Pancreas (tissue), 10 donors: ENCODE measurements around the gene SVOP. TPM values are rescaled to one million over a fixed set of nuclear protein-coding genes. Genes with fewer than 3 reads are reported as not detected.
A peak's percentile ranks its signal among the peaks of the same experiment; 100 is the strongest.

Experiments used
- ATAC-seq, 4 donors: fragments of 200-7000 bp; cut with Tn5 transposase; one replicate each; pipeline versions ENCODE4 v1.8.0 to v1.9.1; 2020; ENCODE audit warnings: mild to moderate bottlenecking in 4 of 4, moderate library complexity in 4 of 4
- DNase-seq, 6 donors: peaks; one replicate each; pipeline ENCODE4 v3.0.0-alpha.2; 2020
- FAIRE-seq: peaks from 2 replicates; lab custom pipeline; 2012; peaks lifted over from hg19 to GRCh38; lab: Jason Lieb, UNC
- H3K27ac ChIP-seq, 4 donors: fragments of 200-600 bp; sonication (generic); 1 replicate in 3 of 4; 2 replicates in 1 of 4; pipeline versions ENCODE4 v1.5.0 to v1.8.0; 2020
- H3K27me3 ChIP-seq, 4 donors: fragments of 200-600 bp; one replicate each; pipeline ENCODE4 v1.8.0; 2021
- H3K36me3 ChIP-seq, 3 donors: fragments of 200-600 bp; sonication (generic) in 1 of 3; one replicate each; pipeline versions ENCODE4 v1.5.0 to v1.8.0; 2020 to 2021
- H3K4me1 ChIP-seq, 3 donors: fragments of 200-600 bp; one replicate each; pipeline ENCODE4 v1.8.0; 2021
- H3K4me3 ChIP-seq, 4 donors: fragments of 200-600 bp; sonication (generic) in 2 of 4; one replicate each; pipeline versions ENCODE4 v1.5.0 to v1.8.0; 2020 to 2021
- H3K9me3 ChIP-seq, 4 donors: fragments of 200-600 bp; one replicate each; pipeline ENCODE4 v1.8.0; 2021
- WGBS, 2 donors: extraction: QIAGEN DNeasy Blood & Tissue Kit; methylation state at CpG; one replicate each; pipeline ENCODE4 v1.1.7; 2013; 5-methylcytosine and 5-hydroxymethylcytosine counted together
- intact Hi-C, 3 donors: fragments of 100-400 bp; cut with DNase I; formaldehyde crosslinking; loops; one replicate each; pipeline versions ENCODE4 v1.11.1 to v1.14.2; 2022
- polyA plus RNA-seq, 2 donors: library from polyadenylated mRNA; stranded (reverse); fragments of 200-250 nt; gene quantifications; one replicate each; pipeline ENCODE4 v1.2.3, GENCODE V29; 2013
- total RNA-seq, 6 donors: library from RNA; stranded (reverse); fragmentation: NEBNext Ultra II Directional in 4 of 6; extraction: Animal tissue kit (Norgen Biotek cat#: 25700) in 4 of 6; gene quantifications; one replicate each; pipeline versions ENCODE4 v1.2.1 to v1.2.4, GENCODE V29; 2021 to 2023
- TF ChIP-seq, protein P1 (sequence below), 4 donors: fragments of 200-600 bp; sonication (generic) in 3 of 4; IDR thresholded peaks; one replicate each; pipeline versions ENCODE4 v1.5.0 to v1.8.0; 2021; ENCODE audit warnings: antibody characterized with exemption in 4 of 4
- donor health status: healthy with polysubstance abuse.
- donor health status: DM: no; HTN: no; CAD: no; lungs with moderate emphysema.
- donor health status: DM: no; HTN: no; CAD: no.
- donor health status: control.
- donor health status: control.
- donor health status: Bipolar disorder and iron deficiency.
- donor health status: DM: yes; HTN: yes; CAD: no.
- donor health status: DM: no; HTN: no; CAD: no.
- donor health status: DM: no; HTN: no; CAD: no.
- donor health status: DM: yes; HTN: yes; CAD: no.

Gene SVOP
- total and polyA plus RNA-seq, 8 donors, result 0.13 to 4.3 (median 0.88) TPM

DNA sequence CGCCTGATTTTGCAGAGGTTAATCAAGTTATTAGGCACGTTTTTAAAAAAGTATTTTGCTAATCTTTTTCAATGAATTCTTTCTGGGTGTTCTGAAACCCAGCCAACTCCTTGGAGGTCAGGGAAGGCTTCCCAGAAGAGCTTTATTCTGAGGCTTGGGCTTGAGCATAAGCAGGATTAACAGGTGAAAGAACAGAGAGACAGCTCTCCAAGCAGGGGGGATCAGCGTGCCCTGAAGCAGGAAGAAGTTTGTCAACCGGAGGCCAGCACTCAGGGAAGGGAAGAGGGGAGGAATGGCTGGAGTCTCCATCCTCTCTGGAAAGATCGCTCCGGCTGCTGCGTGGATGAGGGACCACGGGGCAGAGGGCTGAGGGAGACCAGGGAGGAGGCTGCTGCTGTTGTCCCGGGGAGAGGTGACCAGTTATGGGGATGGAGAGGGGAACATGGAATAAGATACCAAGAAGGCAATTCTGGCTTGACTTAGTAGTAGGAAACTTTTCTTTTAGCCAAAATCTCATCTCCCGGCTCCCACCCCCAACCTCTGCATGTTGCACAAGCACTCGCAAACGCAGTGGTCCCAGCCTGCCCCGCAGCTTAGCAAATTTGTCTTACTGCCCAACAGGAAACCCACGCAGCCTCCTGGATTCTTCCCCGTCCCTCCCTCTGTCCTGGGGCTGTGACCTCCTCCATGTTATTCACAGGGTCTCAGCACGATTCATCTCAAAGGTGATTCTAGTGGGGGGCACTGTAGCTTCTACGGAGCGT is 162.4 kb downstream of the SVOP start:
- DNase-seq (peak in 4 of 6 donors; percentile 11 to 56 (median 32)), ATAC-seq (peak in 2 of 4 donors; percentile 6 to 10), FAIRE-seq (no peak)
- Histone ChIP-seq H3K4me1 (peaks cover 11 to 29% (median 16%) of the 10 kb centered on the region in 3 donors), H3K4me3 (peak overlapping the region; percentile 42 to 77 (median 57)), H3K9me3 (no peaks in the 10 kb centered on the region), H3K27ac (peak overlapping the region in 3 of 4 donors; percentile 59 to 86 (median 81)), H3K27me3 (no peaks in the 10 kb centered on the region), H3K36me3 (no peaks in the 10 kb centered on the region)
- 19 to 21% methylated on average over 18 of the region's 18 CpGs for WGBS, 2 donors
- intact Hi-C loops, result no loop called here
- TF ChIP-seq, protein P1, sequence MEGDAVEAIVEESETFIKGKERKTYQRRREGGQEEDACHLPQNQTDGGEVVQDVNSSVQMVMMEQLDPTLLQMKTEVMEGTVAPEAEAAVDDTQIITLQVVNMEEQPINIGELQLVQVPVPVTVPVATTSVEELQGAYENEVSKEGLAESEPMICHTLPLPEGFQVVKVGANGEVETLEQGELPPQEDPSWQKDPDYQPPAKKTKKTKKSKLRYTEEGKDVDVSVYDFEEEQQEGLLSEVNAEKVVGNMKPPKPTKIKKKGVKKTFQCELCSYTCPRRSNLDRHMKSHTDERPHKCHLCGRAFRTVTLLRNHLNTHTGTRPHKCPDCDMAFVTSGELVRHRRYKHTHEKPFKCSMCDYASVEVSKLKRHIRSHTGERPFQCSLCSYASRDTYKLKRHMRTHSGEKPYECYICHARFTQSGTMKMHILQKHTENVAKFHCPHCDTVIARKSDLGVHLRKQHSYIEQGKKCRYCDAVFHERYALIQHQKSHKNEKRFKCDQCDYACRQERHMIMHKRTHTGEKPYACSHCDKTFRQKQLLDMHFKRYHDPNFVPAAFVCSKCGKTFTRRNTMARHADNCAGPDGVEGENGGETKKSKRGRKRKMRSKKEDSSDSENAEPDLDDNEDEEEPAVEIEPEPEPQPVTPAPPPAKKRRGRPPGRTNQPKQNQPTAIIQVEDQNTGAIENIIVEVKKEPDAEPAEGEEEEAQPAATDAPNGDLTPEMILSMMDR (IDR thresholded peaks at IDR 0.05), result no peak

Other genes starting within 250 kb of the SVOP start
- 10 to 100 TPM in 2 of 6 donors, 1 to 10 TPM in 4; 8.2 to 22.1 (median 9.7) TPM for gene SSH1, start 163.5 kb downstream of the SVOP start, total RNA-seq
- gene SSH1, start 163.5 kb downstream of the SVOP start, polyA plus RNA-seq, result 1 to 10 TPM; 3.7 to 4.6 TPM
- not detected for gene DAO, start 141.0 kb downstream of the SVOP start, total RNA-seq
- not detected for gene DAO, start 141.0 kb downstream of the SVOP start, polyA plus RNA-seq
- 10 to 100 TPM in 2 of 6 donors, 1 to 10 TPM in 4; 6.5 to 11.2 (median 9.3) TPM for gene USP30, start 31.5 kb upstream of the SVOP start, total RNA-seq
- 10 to 100 TPM in 1 of 2 donors, 1 to 10 TPM in 1; 4.8 to 10.2 TPM for gene USP30, start 31.5 kb upstream of the SVOP start, polyA plus RNA-seq
- gene ALKBH2, start 72.4 kb upstream of the SVOP start, total RNA-seq, result 10 to 100 TPM in 2 of 6 donors, 1 to 10 TPM in 4; 4.3 to 12.2 (median 6.5) TPM
- 10 to 100 TPM; 19.8 to 22.9 TPM for gene ALKBH2, start 72.4 kb upstream of the SVOP start, polyA plus RNA-seq
- 10 to 100 TPM in 2 of 6 donors, 1 to 10 TPM in 4; 5.1 to 15.8 (median 8.3) TPM for gene UNG, start 76.5 kb upstream of the SVOP start, total RNA-seq
- gene UNG, start 76.5 kb upstream of the SVOP start, polyA plus RNA-seq, result 1 to 10 TPM; 7.1 to 9.5 TPM
- gene ACACB, start 95.5 kb upstream of the SVOP start, total RNA-seq, result 10 to 100 TPM; 23.4 to 42.1 (median 31.6) TPM
- 10 to 100 TPM; 23.7 to 58.9 TPM for gene ACACB, start 95.5 kb upstream of the SVOP start, polyA plus RNA-seq